SK-N-SH (cell line): Measurements from ENCODE around the gene FIZ1.

Experiments
- ELF1 ChIP-seq: IDR thresholded peaks from 2 replicates; pipeline ENCODE4 v1.4.0; 2012
- EZH2phosphoT487 ChIP-seq: fragments of 200-600 bp; sonication (generic); IDR thresholded peaks from 2 replicates; pipeline ENCODE4 v1.6.1; 2017; ENCODE audit warnings: low read depth, mixed run types, mild to moderate bottlenecking, antibody characterized with exemption, moderate library complexity, borderline replicate concordance
- POLR2AphosphoS5 ChIP-seq: IDR thresholded peaks from 2 replicates; pipeline ENCODE4 v1.6.1; 2012; ENCODE audit warnings: low read depth, low read length
- TF ChIP-seq, protein P1 (sequence below): fragments of 200-600 bp; sonication (generic); IDR thresholded peaks from 2 replicates; pipeline ENCODE4 v1.6.1; 2017; ENCODE audit warnings: antibody characterized with exemption, mild to moderate bottlenecking, moderate library complexity
- TF ChIP-seq, protein P2 (sequence below): IDR thresholded peaks from 2 replicates; pipeline ENCODE4; 2012

GRCh38 chr19:55553217-55554182, 45.8 kb downstream of the FIZ1 start:
- TF ChIP-seq, protein P1, sequence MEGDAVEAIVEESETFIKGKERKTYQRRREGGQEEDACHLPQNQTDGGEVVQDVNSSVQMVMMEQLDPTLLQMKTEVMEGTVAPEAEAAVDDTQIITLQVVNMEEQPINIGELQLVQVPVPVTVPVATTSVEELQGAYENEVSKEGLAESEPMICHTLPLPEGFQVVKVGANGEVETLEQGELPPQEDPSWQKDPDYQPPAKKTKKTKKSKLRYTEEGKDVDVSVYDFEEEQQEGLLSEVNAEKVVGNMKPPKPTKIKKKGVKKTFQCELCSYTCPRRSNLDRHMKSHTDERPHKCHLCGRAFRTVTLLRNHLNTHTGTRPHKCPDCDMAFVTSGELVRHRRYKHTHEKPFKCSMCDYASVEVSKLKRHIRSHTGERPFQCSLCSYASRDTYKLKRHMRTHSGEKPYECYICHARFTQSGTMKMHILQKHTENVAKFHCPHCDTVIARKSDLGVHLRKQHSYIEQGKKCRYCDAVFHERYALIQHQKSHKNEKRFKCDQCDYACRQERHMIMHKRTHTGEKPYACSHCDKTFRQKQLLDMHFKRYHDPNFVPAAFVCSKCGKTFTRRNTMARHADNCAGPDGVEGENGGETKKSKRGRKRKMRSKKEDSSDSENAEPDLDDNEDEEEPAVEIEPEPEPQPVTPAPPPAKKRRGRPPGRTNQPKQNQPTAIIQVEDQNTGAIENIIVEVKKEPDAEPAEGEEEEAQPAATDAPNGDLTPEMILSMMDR = no peak
- TF ChIP-seq, protein P2, sequence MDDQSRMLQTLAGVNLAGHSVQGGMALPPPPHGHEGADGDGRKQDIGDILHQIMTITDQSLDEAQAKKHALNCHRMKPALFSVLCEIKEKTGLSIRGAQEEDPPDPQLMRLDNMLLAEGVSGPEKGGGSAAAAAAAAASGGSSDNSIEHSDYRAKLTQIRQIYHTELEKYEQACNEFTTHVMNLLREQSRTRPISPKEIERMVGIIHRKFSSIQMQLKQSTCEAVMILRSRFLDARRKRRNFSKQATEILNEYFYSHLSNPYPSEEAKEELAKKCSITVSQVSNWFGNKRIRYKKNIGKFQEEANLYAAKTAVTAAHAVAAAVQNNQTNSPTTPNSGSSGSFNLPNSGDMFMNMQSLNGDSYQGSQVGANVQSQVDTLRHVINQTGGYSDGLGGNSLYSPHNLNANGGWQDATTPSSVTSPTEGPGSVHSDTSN = no peak
- TF ChIP-seq POLR2AphosphoS5 = no peak
- TF ChIP-seq EZH2phosphoT487 = no peak
- TF ChIP-seq ELF1 = no peak
